GM12878 (cell line): Measurements from ENCODE around the gene SLC19A3. TPM values are rescaled to one million over a fixed set of nuclear protein-coding genes. Genes with fewer than 3 reads are reported as not detected.

Source experiments
- ATAC-seq: fragments of 200-7000 bp; cut with Tn5 transposase; 3 replicates; pipeline ENCODE4 v1.9.1; 2020; ENCODE audit warnings: mild to moderate bottlenecking, moderate library complexity
- BruUV-seq: library from RNA; stranded (reverse); fragments of 400-500 nt; replicated peaks from 2 replicates; lab custom pipeline; 2021; lab: Mats Ljungman, UMichigan
- CTCF ChIA-PET: fragments of 300-600 bp; sonication (Branson Sonifier 250); formaldehyde crosslinking; extraction: SDS; loops from one replicate; lab custom pipeline; 2021; ENCODE audit warnings: inconsistent platforms; lab: Yijun Ruan, JAX
- POLR2A ChIA-PET: fragments of 350-600 bp; formaldehyde crosslinking; extraction: SDS; loops from one replicate; lab custom pipeline; 2021; ENCODE audit warnings: inconsistent platforms; lab: Charles Lee
- RAD21 ChIA-PET: fragments of 300-600 bp; sonication (Branson Sonifier 250); formaldehyde crosslinking; loops from one replicate; lab custom pipeline; 2023; ENCODE audit warnings: antibody characterized with exemption; ENCODE audit not compliant: unreplicated experiment; lab: Charles Lee
- SMC1A ChIA-PET: fragments of 300-600 bp; sonication (Branson Sonifier 250); formaldehyde crosslinking; loops from one replicate; lab custom pipeline; 2023; ENCODE audit not compliant: unreplicated experiment, uncharacterized antibody; lab: Charles Lee
- DNase-seq: peaks from one replicate; pipeline ENCODE4 v3.0.0-alpha.2; 2011; ENCODE audit warnings: low read depth, low spot score
- FAIRE-seq: peaks from 3 replicates; lab custom pipeline; 2011; peaks lifted over from hg19 to GRCh38; lab: Jason Lieb, UNC
- H2AFZ ChIP-seq: 2 replicates; pipeline ENCODE4 v1.6.0; 2011; ENCODE audit warnings: low read depth, low read length, control low read depth; ENCODE audit not compliant: control insufficient read depth
- H3K27ac ChIP-seq: 2 replicates; pipeline ENCODE4 v1.5.1; 2011; ENCODE audit warnings: control low read depth; ENCODE audit not compliant: control insufficient read depth, insufficient read depth
- H3K27me3 ChIP-seq, 2 experiments: replicated peaks in 1 of 2; 2 replicates each; pipeline versions ENCODE4 v1.6.0 to v1.6.1; 2011; ENCODE audit warnings: low read length in 1 of 2; ENCODE audit not compliant: control insufficient read depth in 2 of 2, insufficient read depth in 2 of 2
- H3K36me3 ChIP-seq, 2 experiments: 2 replicates each; pipeline ENCODE4 v1.5.1; 2011; ENCODE audit warnings: low read length in 1 of 2; ENCODE audit not compliant: control insufficient read depth in 2 of 2, insufficient read depth in 2 of 2
- H3K4me1 ChIP-seq: 2 replicates; pipeline ENCODE4 v1.6.1; 2011; ENCODE audit warnings: mild to moderate bottlenecking, low read length, moderate library complexity, mixed read lengths; ENCODE audit not compliant: control insufficient read depth, insufficient read depth
- H3K4me2 ChIP-seq: 2 replicates; pipeline ENCODE4 v1.6.0; 2011; ENCODE audit warnings: control low read depth; ENCODE audit not compliant: control insufficient read depth, insufficient read depth
- H3K4me3 ChIP-seq: fragments of 200-600 bp; sonication (generic); 2 replicates; pipeline ENCODE4 v1.5.1; 2016
- H3K79me2 ChIP-seq: 2 replicates; pipeline ENCODE4 v1.6.0; 2011; ENCODE audit warnings: low read length; ENCODE audit not compliant: control insufficient read depth, insufficient read depth
- H3K9ac ChIP-seq: 2 replicates; pipeline ENCODE4 v1.8.0; 2011; ENCODE audit warnings: low read length, control low read depth, mixed read lengths; ENCODE audit not compliant: control insufficient read depth, insufficient read depth
- H3K9me3 ChIP-seq: replicated peaks from 3 replicates; pipeline ENCODE4 v1.5.1; 2011; ENCODE audit warnings: mild to moderate bottlenecking, low read length; ENCODE audit not compliant: control insufficient read depth, insufficient read depth
- H4K20me1 ChIP-seq: 2 replicates; pipeline ENCODE4 v1.6.0; 2011; ENCODE audit not compliant: control insufficient read depth, insufficient read depth
- BCLAF1 ChIP-seq: fragments of 450-650 bp; IDR thresholded peaks from 2 replicates; pipeline ENCODE4 v1.6.1; 2017; ENCODE audit warnings: antibody characterized with exemption, mild to moderate bottlenecking, moderate library complexity
- CBFB ChIP-seq: IDR thresholded peaks from 2 replicates; pipeline ENCODE4 v1.6.1; 2016; ENCODE audit warnings: antibody characterized with exemption, low read depth
- IRF3 ChIP-seq: fragments of 450-650 bp; IDR thresholded peaks from 2 replicates; pipeline ENCODE4 v1.6.1; 2014; ENCODE audit warnings: mild to moderate bottlenecking
- MTA3 ChIP-seq: IDR thresholded peaks from 2 replicates; pipeline ENCODE4 v1.6.1; 2012; ENCODE audit warnings: low read length, inconsistent platforms, borderline replicate concordance
- MYB ChIP-seq: fragments of 150-350 bp; IDR thresholded peaks from 2 replicates; pipeline ENCODE4 v1.6.1; 2014; ENCODE audit warnings: mild to moderate bottlenecking, low read depth, low read length, borderline replicate concordance
- NFYA ChIP-seq: IDR thresholded peaks from 2 replicates; pipeline ENCODE4 v1.6.1; 2011; ENCODE audit warnings: low read depth, mild to moderate bottlenecking, low read length, improper control_type of control experiment, borderline replicate concordance
- NKRF ChIP-seq: fragments of 450-650 bp; conservative IDR thresholded peaks from 2 replicates; pipeline ENCODE4 v1.6.1; 2017; ENCODE audit warnings: mild to moderate bottlenecking, moderate library complexity
- PML ChIP-seq: IDR thresholded peaks from 2 replicates; pipeline ENCODE4 v1.6.1; 2012; ENCODE audit warnings: low read length, inconsistent platforms
- RAD51 ChIP-seq: fragments of 450-650 bp; IDR thresholded peaks from 2 replicates; pipeline ENCODE4 v1.6.1; 2016; ENCODE audit warnings: moderate library complexity, mild to moderate bottlenecking, inconsistent platforms
- SMAD1 ChIP-seq: fragments of 450-650 bp; IDR thresholded peaks from 2 replicates; pipeline ENCODE4 v1.6.1; 2018; ENCODE audit warnings: mild to moderate bottlenecking, low read depth; ENCODE audit not compliant: partially characterized antibody
- ZBTB11 ChIP-seq: fragments of 450-650 bp; formaldehyde crosslinking; IDR thresholded peaks from 2 replicates; pipeline ENCODE4 v1.5.0; 2022; ENCODE audit warnings: mild to moderate bottlenecking, missing genetic modification characterization
- ZNF384 ChIP-seq: IDR thresholded peaks from 2 replicates; pipeline ENCODE4 v1.6.1; 2012; ENCODE audit warnings: low read depth, mild to moderate bottlenecking, low read length, improper control_type of control experiment, borderline replicate concordance
- ZSCAN29 ChIP-seq: fragments of 450-650 bp; IDR thresholded peaks from 2 replicates; pipeline ENCODE4 v1.6.1; 2017; ENCODE audit warnings: mild to moderate bottlenecking, moderate library complexity
- WGBS: methylation state at CpG from one replicate; pipeline ENCODE4 v1.1.6; 2016; ENCODE audit warnings: low lambda C conversion rate; ENCODE audit not compliant: insufficient replicate concordance, insufficient coverage; ENCODE audit errors: missing lambda C conversion rate; 5-methylcytosine and 5-hydroxymethylcytosine counted together
- in situ Hi-C: fragments of 300-500 bp; cut with MboI; formaldehyde crosslinking; loops from 9 replicates; pipeline ENCODE4 v1.14.3; 2018; ENCODE audit warnings: mixed read lengths
- intact Hi-C: fragments of 100-400 bp; cut with micrococcal nuclease; formaldehyde crosslinking; loops from one replicate; pipeline ENCODE4 v1.14.2; 2022; ENCODE audit not compliant: unreplicated experiment
- polyA plus RNA-seq, 11 experiments: library from polyadenylated mRNA; depleted of rRNA in 4 of 11; unstranded in 6 of 11; stranded (reverse) in 5 of 11; fragments of >200 nt; fragmentation: Nextera tagmentation in 4 of 11; fragmentation: Illumina TruSeq in 1 of 11; extraction: Ambion mirVana in 4 of 11; extraction: Trizol in 1 of 11; gene quantifications; 1 replicate in 1 of 11; 2 replicates in 10 of 11; pipeline versions ENCODE4 v1.2.1 to v1.2.3, GENCODE V29; 2011 to 2016; ENCODE audit warnings: inconsistent platforms in 2 of 11, missing spikeins in 2 of 11, low read depth in 1 of 11
- total RNA-seq, 4 experiments: library from RNA; depleted of rRNA in 3 of 4; stranded (reverse); fragments of >200 nt in 3 of 4; fragmentation: Illumina TruSeq in 1 of 4; extraction: Trizol in 1 of 4; gene quantifications; 2 replicates each; pipeline versions ENCODE4 v1.2.1 to v1.2.3, GENCODE V29; 2013 to 2021

Gene SLC19A3
- total and polyA plus RNA-seq, 10 of the 15 experiments (the other 5 are each of a cell fraction or from before 2014, with no cell fraction given), result not detected

GRCh38 chr2:227710986-227711385, 6.8 kb downstream of the SLC19A3 start (continued):
- TF ChIP-seq MYB (no peak), NFYA (no peak), BCLAF1 (no peak), PML (no peak)
- TF ChIP-seq, all 136 proteins: peak for 0

GRCh38 chr2:227707390-227707789, 10.4 kb downstream of the SLC19A3 start:
- ChIA-PET CTCF (interaction anchor here (0.6 to 1.5 kb wide), 2 partner anchors 49 to 155 kb away, joined by 3 to 5 read pairs; no protein-coding TSS in a partner anchor), SMC1A (interaction anchor here (1.5 kb wide), 1 partner anchor 9 kb away, joined by 3 read pairs; no protein-coding TSS in a partner anchor), POLR2A (no interaction called here), RAD21 (no interaction called here)
- H2AFZ ChIP-seq, result no peak overlapping the region
- intact Hi-C loops (no loop called here), in situ Hi-C loops (no loop called here)
- H3K9ac ChIP-seq, result no peak overlapping the region
- no peaks in the 10 kb centered on the region for H3K79me2 ChIP-seq
- no peaks in the 10 kb centered on the region for H3K36me3 ChIP-seq
- DNase-seq, result no peak
- ATAC-seq, result no peak
- BruUV-seq, result no TSS peak
- H4K20me1 ChIP-seq, result no peaks in the 10 kb centered on the region
- no peak for FAIRE-seq
- peaks cover 0 to 5% of the 10 kb centered on the region in 2 experiments; a peak in 1 of 4 replicates for H3K27me3 ChIP-seq
- H3K4me2 ChIP-seq, result no peak overlapping the region
- 80% methylated on average over 6 of the region's 6 CpGs for WGBS
- no peak overlapping the region for H3K4me3 ChIP-seq
- no peaks in the 10 kb centered on the region for H3K4me1 ChIP-seq
- H3K9me3 ChIP-seq, result no peaks in the 10 kb centered on the region
- no peak overlapping the region for H3K27ac ChIP-seq
- TF ChIP-seq MTA3 (no peak), ZSCAN29 (no peak), ZBTB11 (CRISPR knock-in tag) (no peak), PML (no peak), CBFB (no peak), NKRF (no peak), RAD51 (no peak), IRF3 (no peak), ZNF384 (no peak), SMAD1 (no peak)
